Neural progenitor cell (in vitro differentiated cells): Measurements from ENCODE around the gene EPHB2. TPM values are rescaled to one million over a fixed set of nuclear protein-coding genes. Genes with fewer than 3 reads are reported as not detected.
A peak's percentile ranks its signal among the peaks of the same experiment; 100 is the strongest.

Source experiments
- DNase-seq: peaks from one replicate; pipeline ENCODE4 v3.0.0-alpha.2; 2016; ENCODE audit warnings: low spot score
- H2AFZ ChIP-seq: fragments of 200-600 bp; sonication (generic); replicated peaks from 2 replicates; pipeline ENCODE4 v1.6.1; 2016; ENCODE audit warnings: antibody characterized with exemption
- H3F3A ChIP-seq: fragments of 200-600 bp; sonication (generic); 2 replicates; pipeline ENCODE4 v1.6.1; 2016; ENCODE audit warnings: antibody characterized with exemption, low read depth
- H3K27ac ChIP-seq: fragments of 200-600 bp; sonication (generic); 2 replicates; pipeline ENCODE4 v1.5.1; 2016; ENCODE audit warnings: mild to moderate bottlenecking
- H3K27me3 ChIP-seq: fragments of 200-600 bp; sonication (generic); 2 replicates; pipeline ENCODE4 v1.6.1; 2016; ENCODE audit warnings: mild to moderate bottlenecking, moderate library complexity
- H3K36me3 ChIP-seq: fragments of 200-600 bp; sonication (generic); 2 replicates; pipeline ENCODE4 v1.5.1; 2016
- H3K4me1 ChIP-seq: fragments of 200-600 bp; sonication (generic); 2 replicates; pipeline ENCODE4 v1.6.1; 2016; ENCODE audit warnings: mixed run types
- H3K4me2 ChIP-seq: fragments of 200-600 bp; sonication (generic); 2 replicates; pipeline ENCODE4 v1.6.1; 2016
- H3K4me3 ChIP-seq: fragments of 200-600 bp; sonication (generic); 2 replicates; pipeline ENCODE4 v1.5.1; 2016
- H3K79me2 ChIP-seq: fragments of 200-600 bp; sonication (generic); 2 replicates; pipeline ENCODE4 v1.6.1; 2016; ENCODE audit warnings: low read depth
- H3K9ac ChIP-seq: fragments of 200-600 bp; sonication (generic); 2 replicates; pipeline ENCODE4 v1.6.1; 2016
- H3K9me3 ChIP-seq: fragments of 200-600 bp; sonication (generic); 2 replicates; pipeline ENCODE4 v1.5.1; 2016; ENCODE audit warnings: low read depth
- H4K20me1 ChIP-seq: fragments of 200-600 bp; sonication (generic); 2 replicates; pipeline ENCODE4 v1.6.1; 2016; ENCODE audit warnings: low read depth
- H3K27ac Mint-ChIP-seq: 3 replicates; pipeline ENCODE4 v1.8.0; 2021; ENCODE audit warnings: mixed read lengths
- H3K27me3 Mint-ChIP-seq: 2 replicates; pipeline ENCODE4 v1.8.0; 2022; ENCODE audit warnings: low read depth, mild to moderate bottlenecking, inconsistent platforms, moderate library complexity, mixed read lengths; ENCODE audit not compliant: insufficient read depth
- H3K36me3 Mint-ChIP-seq: 3 replicates; pipeline ENCODE4 v1.8.0; 2021; ENCODE audit warnings: mixed read lengths
- H3K4me1 Mint-ChIP-seq: 3 replicates; pipeline ENCODE4 v1.8.0; 2021; ENCODE audit warnings: mixed read lengths
- H3K4me3 Mint-ChIP-seq: 3 replicates; pipeline ENCODE4 v1.8.0; 2021; ENCODE audit warnings: mild to moderate bottlenecking, moderate library complexity, mixed read lengths
- H3K9me3 Mint-ChIP-seq: 3 replicates; pipeline ENCODE4 v1.8.0; 2020; ENCODE audit warnings: mixed read lengths
- CTCF ChIP-seq: fragments of 200-600 bp; sonication (generic); IDR thresholded peaks from 2 replicates; pipeline ENCODE4 v1.5.1; 2017; ENCODE audit warnings: antibody characterized with exemption, mild to moderate bottlenecking
- EZH2 ChIP-seq: fragments of 200-600 bp; sonication (generic); IDR thresholded peaks from 2 replicates; pipeline ENCODE4 v1.6.1; 2017; ENCODE audit warnings: antibody characterized with exemption, mild to moderate bottlenecking, moderate library complexity
- EZH2phosphoT487 ChIP-seq: fragments of 200-600 bp; sonication (generic); IDR thresholded peaks from 2 replicates; pipeline ENCODE4 v1.6.1; 2017; ENCODE audit warnings: antibody characterized with exemption
- total RNA-seq: library from RNA; depleted of rRNA; stranded (reverse); fragments of >200 nt; gene quantifications from 2 replicates; pipeline ENCODE4 v1.2.3, GENCODE V29; 2015; ENCODE audit warnings: low replicate concordance

EPHB2 gene
- total RNA-seq, 1 donor from 2014 or later: 38.3 TPM

DNA sequence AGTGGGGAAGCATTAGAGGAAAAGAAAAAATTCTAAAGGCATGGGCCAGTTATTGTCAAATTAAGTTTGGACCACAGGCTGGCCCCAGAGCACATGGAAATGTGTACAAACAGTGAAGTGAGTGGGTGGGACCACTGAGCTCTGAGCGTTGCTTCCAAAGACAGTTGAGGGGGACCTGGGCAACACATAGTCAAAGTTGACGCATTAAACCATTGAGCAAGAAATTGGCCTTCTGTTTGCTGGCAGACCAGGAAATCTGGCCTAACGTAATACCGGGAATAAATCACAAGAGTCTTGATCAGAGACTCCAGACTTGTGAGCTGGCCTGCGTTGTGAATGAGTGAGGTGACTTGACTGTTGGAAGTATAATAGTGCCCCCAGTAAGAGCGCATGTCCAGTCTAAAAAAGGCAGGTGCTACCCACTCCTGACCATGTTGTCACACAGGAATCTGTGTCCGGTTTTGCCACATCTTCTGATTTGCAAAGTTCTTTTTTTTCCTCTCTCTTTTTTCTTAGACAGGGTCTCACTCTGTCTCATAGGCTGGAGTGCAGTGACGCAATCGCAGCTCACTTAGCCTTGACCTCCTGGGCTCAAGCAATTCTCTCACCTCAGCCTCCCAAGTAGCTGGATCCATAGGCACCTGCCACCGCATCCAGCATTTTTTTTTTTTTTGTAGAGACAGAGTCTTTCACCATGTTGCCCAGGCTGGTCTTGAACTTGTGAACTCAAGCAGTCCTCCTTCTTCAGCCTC is 10.7 kb downstream of the EPHB2 start:
- Histone ChIP-seq H3K27ac (no peak overlapping the region), H3K36me3 (no peaks in the 10 kb centered on the region), H2AFZ (no peak overlapping the region), H4K20me1 (peaks cover 97% of the 10 kb centered on the region), H3F3A (peaks cover 23% of the 10 kb centered on the region), H3K4me2 (no peak overlapping the region), H3K4me1 (peaks cover 30% of the 10 kb centered on the region), H3K27me3 (no peaks in the 10 kb centered on the region), H3K9me3 (no peaks in the 10 kb centered on the region), H3K79me2 (peaks cover 95% of the 10 kb centered on the region), H3K4me3 (no peak overlapping the region), H3K9ac (no peak overlapping the region)
- Mint-ChIP-seq H3K4me3 (no peak overlapping the region), H3K27ac (peak overlapping the region; percentile 9), H3K9me3 (no peaks in the 10 kb centered on the region), H3K4me1 (peaks cover 34% of the 10 kb centered on the region), H3K36me3 (peaks cover 2% of the 10 kb centered on the region), H3K27me3 (peaks cover 6% of the 10 kb centered on the region)
- TF ChIP-seq EZH2phosphoT487 (no peak), CTCF (no peak), EZH2 (no peak)
- DNase-seq: no peak

- peaks cover 20% of the 10 kb centered on the region for H3K4me1 ChIP-seq
- H3K4me3 ChIP-seq: no peak overlapping the region
- H3K36me3 ChIP-seq: no peaks in the 10 kb centered on the region
- peak; percentile 73 for DNase-seq
- H3K9ac ChIP-seq: no peak overlapping the region
- H3K27ac Mint-ChIP-seq: peak overlapping the region; percentile 49
- no peaks in the 10 kb centered on the region for H3K9me3 Mint-ChIP-seq
- peaks cover 26% of the 10 kb centered on the region for H3K4me1 Mint-ChIP-seq
- peaks cover 89% of the 10 kb centered on the region for H3K79me2 ChIP-seq
- peaks cover 20% of the 10 kb centered on the region for H3F3A ChIP-seq
- H3K27me3 ChIP-seq: no peaks in the 10 kb centered on the region
- no peak overlapping the region for H3K4me3 Mint-ChIP-seq
- peaks cover 97% of the 10 kb centered on the region for H4K20me1 ChIP-seq
- no peak for TF ChIP-seq EZH2
- no peak for TF ChIP-seq CTCF
- TF ChIP-seq EZH2phosphoT487: no peak
- peak overlapping the region; percentile 62 for H3K4me2 ChIP-seq
- H3K9me3 ChIP-seq: no peaks in the 10 kb centered on the region
- no peak overlapping the region for H3K27ac ChIP-seq
- H2AFZ ChIP-seq: no peak overlapping the region
- H3K36me3 Mint-ChIP-seq: peaks cover 5% of the 10 kb centered on the region
- peaks cover 4% of the 10 kb centered on the region for H3K27me3 Mint-ChIP-seq
Measured at GRCh38 chr1:22722901-22723550, 12.4 kb downstream of the EPHB2 start.

DNA sequence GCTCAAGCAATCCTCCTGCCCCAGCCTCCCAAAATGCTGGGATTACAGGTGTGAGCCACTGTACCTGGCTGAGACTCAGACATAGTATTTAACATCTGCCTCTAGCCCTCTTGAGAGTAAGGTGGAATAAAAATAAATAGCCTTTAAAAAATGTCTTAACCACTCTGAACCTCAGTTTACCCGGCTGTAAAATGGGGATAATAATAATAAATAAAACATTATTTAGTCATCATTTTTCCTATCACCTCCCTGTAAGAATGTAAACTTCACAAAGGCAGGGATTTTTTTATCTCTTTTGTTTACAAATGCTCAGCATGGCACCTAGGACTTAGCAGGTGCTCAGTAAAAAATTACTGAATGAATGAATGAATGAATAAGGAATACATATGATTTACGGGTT is 17.2 kb downstream of the EPHB2 start:
- H3K27me3 ChIP-seq: no peaks in the 10 kb centered on the region
- Mint-ChIP-seq H3K4me1 (peaks cover 24% of the 10 kb centered on the region), H3K9me3 (no peaks in the 10 kb centered on the region), H3K27ac (no peak overlapping the region), H3K4me3 (no peak overlapping the region), H3K27me3 (peaks cover 4% of the 10 kb centered on the region), H3K36me3 (peaks cover 5% of the 10 kb centered on the region)
- no peak overlapping the region for H2AFZ ChIP-seq
- no peak overlapping the region for H3K27ac ChIP-seq
- H3K9me3 ChIP-seq: no peaks in the 10 kb centered on the region
- no peaks in the 10 kb centered on the region for H3K36me3 ChIP-seq
- peaks cover 99% of the 10 kb centered on the region for H4K20me1 ChIP-seq
- no peak for DNase-seq
- TF ChIP-seq CTCF (no peak), EZH2phosphoT487 (no peak), EZH2 (no peak)
- H3K79me2 ChIP-seq: peaks cover 62% of the 10 kb centered on the region
- peaks cover 11% of the 10 kb centered on the region for H3F3A ChIP-seq
- no peak overlapping the region for H3K4me3 ChIP-seq
- H3K4me1 ChIP-seq: peaks cover 19% of the 10 kb centered on the region
- no peak overlapping the region for H3K9ac ChIP-seq
- H3K4me2 ChIP-seq: no peak overlapping the region
